ENCODE measurements around the gene PPTC7.

The PPTC7 gene

DNA sequence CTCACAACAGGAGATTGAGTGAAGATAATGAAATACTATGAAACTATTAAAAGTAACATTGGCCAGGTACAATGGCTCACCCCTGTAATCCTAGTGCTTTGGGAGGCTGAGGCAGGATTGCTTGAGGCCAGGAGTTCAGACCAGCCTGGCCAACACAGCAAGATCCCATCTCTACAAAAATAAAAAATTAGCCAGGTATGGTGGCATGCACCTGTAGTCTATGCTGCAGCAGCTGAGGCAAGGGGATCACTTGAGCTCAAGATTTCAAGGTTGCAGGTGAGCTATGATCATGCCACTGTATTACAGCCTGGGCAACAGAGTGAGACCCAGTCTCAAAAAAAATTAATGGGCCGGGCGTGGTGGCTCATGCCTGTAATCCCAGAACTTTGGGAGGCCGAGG lies 66.1 kb downstream of the PPTC7 start:
- no peak overlapping the region for H2AFZ ChIP-seq (ENCODE audit: low read depth, low read length)
- no peak overlapping the region for H3K27ac ChIP-seq (ENCODE audit: low read length)
- no peak overlapping the region for H3K9ac ChIP-seq (ENCODE audit: low read length)
- H3K4me3 ChIP-seq (ENCODE audit: low read length): no peak overlapping the region
- no peak overlapping the region for H3K4me2 ChIP-seq (ENCODE audit: low read length)
- H3K27me3 ChIP-seq (ENCODE audit: low read depth, low read length): no peaks in the 10 kb centered on the region
- no peaks in the 10 kb centered on the region for H4K20me1 ChIP-seq (ENCODE audit: insufficient read depth, low read length)
- H3K79me2 ChIP-seq (ENCODE audit: low read length): no peaks in the 10 kb centered on the region
- no peaks in the 10 kb centered on the region for H3K36me3 ChIP-seq (replicated peaks; ENCODE audit: low read depth, low read length)
- no peaks in the 10 kb centered on the region for H3K9me3 ChIP-seq (ENCODE audit: insufficient read depth, low read length)
- H3K4me1 ChIP-seq (ENCODE audit: low read length): 0 out of 2 replicates have a peak, but pooled peaks cover 3% of the 10 kb centered on the region
- TF ChIP-seq, protein P1, sequence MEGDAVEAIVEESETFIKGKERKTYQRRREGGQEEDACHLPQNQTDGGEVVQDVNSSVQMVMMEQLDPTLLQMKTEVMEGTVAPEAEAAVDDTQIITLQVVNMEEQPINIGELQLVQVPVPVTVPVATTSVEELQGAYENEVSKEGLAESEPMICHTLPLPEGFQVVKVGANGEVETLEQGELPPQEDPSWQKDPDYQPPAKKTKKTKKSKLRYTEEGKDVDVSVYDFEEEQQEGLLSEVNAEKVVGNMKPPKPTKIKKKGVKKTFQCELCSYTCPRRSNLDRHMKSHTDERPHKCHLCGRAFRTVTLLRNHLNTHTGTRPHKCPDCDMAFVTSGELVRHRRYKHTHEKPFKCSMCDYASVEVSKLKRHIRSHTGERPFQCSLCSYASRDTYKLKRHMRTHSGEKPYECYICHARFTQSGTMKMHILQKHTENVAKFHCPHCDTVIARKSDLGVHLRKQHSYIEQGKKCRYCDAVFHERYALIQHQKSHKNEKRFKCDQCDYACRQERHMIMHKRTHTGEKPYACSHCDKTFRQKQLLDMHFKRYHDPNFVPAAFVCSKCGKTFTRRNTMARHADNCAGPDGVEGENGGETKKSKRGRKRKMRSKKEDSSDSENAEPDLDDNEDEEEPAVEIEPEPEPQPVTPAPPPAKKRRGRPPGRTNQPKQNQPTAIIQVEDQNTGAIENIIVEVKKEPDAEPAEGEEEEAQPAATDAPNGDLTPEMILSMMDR (IDR thresholded peaks at IDR 0.05; ENCODE audit: low read depth, low read length): no peak
- TF ChIP-seq EZH2phosphoT487 (IDR thresholded peaks at IDR 0.05; ENCODE audit: low read depth): no peak

DNA sequence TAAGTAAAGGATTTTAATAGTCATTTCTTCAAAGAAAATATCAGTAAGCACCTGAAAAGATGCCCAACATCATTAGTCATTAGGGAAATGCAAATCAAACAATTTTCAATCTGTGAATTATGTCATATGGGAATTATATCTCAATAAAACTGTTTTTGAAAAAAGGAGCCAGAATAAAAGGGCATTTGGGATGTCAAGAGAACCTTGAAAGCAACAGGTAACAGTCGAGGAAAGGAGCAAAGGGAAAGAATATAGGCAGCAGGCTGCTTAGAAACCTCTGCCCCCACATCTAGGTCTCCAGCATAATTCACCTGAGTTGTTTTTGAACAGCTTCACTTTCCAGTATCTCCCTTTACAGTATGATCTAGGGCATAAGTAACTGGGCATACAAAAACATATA lies 68.8 kb downstream of the PPTC7 start:
- Histone ChIP-seq H3K4me2 (ENCODE audit: low read length) (no peak overlapping the region), H3K4me1 (ENCODE audit: low read length) (0 out of 2 replicates have a peak, but pooled peaks cover 3% of the 10 kb centered on the region), H3K9me3 (ENCODE audit: insufficient read depth, low read length) (no peaks in the 10 kb centered on the region), H2AFZ (ENCODE audit: low read depth, low read length) (no peak overlapping the region), H3K9ac (ENCODE audit: low read length) (no peak overlapping the region), H3K79me2 (ENCODE audit: low read length) (no peaks in the 10 kb centered on the region), H3K36me3 (replicated peaks; ENCODE audit: low read depth, low read length) (no peaks in the 10 kb centered on the region), H3K4me3 (ENCODE audit: low read length) (no peak overlapping the region), H3K27ac (ENCODE audit: low read length) (no peak overlapping the region), H4K20me1 (ENCODE audit: insufficient read depth, low read length) (no peaks in the 10 kb centered on the region), H3K27me3 (ENCODE audit: low read depth, low read length) (no peaks in the 10 kb centered on the region)
- TF ChIP-seq, protein P1 (IDR thresholded peaks at IDR 0.05; ENCODE audit: low read depth, low read length): no peak
- no peak for TF ChIP-seq EZH2phosphoT487 (IDR thresholded peaks at IDR 0.05; ENCODE audit: low read depth)

DNA sequence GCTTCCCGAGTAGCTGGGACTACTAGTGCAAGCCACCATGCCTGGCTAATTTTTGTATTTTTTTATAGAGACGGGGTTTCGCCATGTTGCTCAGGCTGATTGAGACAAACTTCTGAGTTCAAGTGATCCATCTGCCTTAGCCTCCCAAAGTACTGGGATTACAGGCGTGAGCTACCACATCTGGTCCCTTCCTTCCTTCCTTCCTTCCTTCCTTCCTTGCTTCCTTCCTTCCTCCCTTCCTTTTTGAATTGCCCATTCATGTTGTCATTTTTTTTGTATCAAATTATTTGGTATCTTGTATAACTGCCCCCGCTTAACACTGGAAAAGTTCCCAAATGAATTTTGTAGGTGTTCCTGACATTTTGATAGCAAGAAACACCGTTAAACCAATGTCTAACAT lies 69.3 kb downstream of the PPTC7 start:
- no peak overlapping the region for H3K9ac ChIP-seq (ENCODE audit: low read length)
- TF ChIP-seq EZH2phosphoT487 (IDR thresholded peaks at IDR 0.05; ENCODE audit: low read depth): no peak
- TF ChIP-seq, protein P1 (IDR thresholded peaks at IDR 0.05; ENCODE audit: low read depth, low read length): no peak
- H3K4me2 ChIP-seq (ENCODE audit: low read length): no peak overlapping the region
- H3K4me3 ChIP-seq (ENCODE audit: low read length): no peak overlapping the region
- no peaks in the 10 kb centered on the region for H3K36me3 ChIP-seq (replicated peaks; ENCODE audit: low read depth, low read length)
- no peaks in the 10 kb centered on the region for H3K9me3 ChIP-seq (ENCODE audit: insufficient read depth, low read length)
- no peak overlapping the region for H3K27ac ChIP-seq (ENCODE audit: low read length)
- H3K27me3 ChIP-seq (ENCODE audit: low read depth, low read length): no peaks in the 10 kb centered on the region
- 0 out of 2 replicates have a peak, but pooled peaks cover 3% of the 10 kb centered on the region for H3K4me1 ChIP-seq (ENCODE audit: low read length)
- no peaks in the 10 kb centered on the region for H3K79me2 ChIP-seq (ENCODE audit: low read length)
- H2AFZ ChIP-seq (ENCODE audit: low read depth, low read length): no peak overlapping the region
- H4K20me1 ChIP-seq (ENCODE audit: insufficient read depth, low read length): no peaks in the 10 kb centered on the region

DNA sequence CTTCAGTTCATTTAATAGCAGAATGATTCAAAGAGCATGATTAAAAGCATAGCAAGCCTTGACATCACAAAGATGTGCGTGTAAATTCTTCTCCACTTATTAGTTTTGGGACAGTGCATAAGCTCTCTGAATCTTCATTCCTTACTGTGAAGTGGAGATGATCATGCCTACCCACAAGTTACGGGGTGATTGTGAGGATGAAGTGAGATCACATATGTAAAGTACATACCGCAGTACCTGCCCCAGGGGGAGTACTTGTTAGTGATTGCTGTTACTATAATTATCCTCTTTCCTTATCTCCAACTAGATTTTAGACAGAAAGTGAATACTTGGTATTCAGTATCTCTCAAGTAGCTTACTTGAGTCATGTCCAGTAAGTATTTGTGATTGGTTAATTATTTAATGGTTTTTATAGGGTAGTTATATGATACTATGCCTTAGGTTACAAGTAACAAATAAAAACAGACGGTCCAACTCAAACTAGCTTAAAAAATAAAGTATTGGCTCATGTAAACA lies 75.0 kb downstream of the PPTC7 start:
- no peak overlapping the region for H3K4me3 ChIP-seq (ENCODE audit: low read length)
- no peaks in the 10 kb centered on the region for H3K79me2 ChIP-seq (ENCODE audit: low read length)
- H3K36me3 ChIP-seq (replicated peaks; ENCODE audit: low read depth, low read length): no peaks in the 10 kb centered on the region
- H3K4me1 ChIP-seq (ENCODE audit: low read length): peaks cover 4% of the 10 kb centered on the region; the same call in 1 of the 2 replicates
- H2AFZ ChIP-seq (ENCODE audit: low read depth, low read length): no peak overlapping the region
- no peak overlapping the region for H3K9ac ChIP-seq (ENCODE audit: low read length)
- no peaks in the 10 kb centered on the region for H3K27me3 ChIP-seq (ENCODE audit: low read depth, low read length)
- H4K20me1 ChIP-seq (ENCODE audit: insufficient read depth, low read length): no peaks in the 10 kb centered on the region
- H3K27ac ChIP-seq (ENCODE audit: low read length): no peak overlapping the region
- TF ChIP-seq, protein P1 (IDR thresholded peaks at IDR 0.05; ENCODE audit: low read depth, low read length): no peak
- no peak for TF ChIP-seq EZH2phosphoT487 (IDR thresholded peaks at IDR 0.05; ENCODE audit: low read depth)
- H3K4me2 ChIP-seq (ENCODE audit: low read length): no peak overlapping the region; the same call in 1 of the 2 replicates
- H3K9me3 ChIP-seq (ENCODE audit: insufficient read depth, low read length): no peaks in the 10 kb centered on the region
